ENCODE measurements around the gene AMPH.
"Not testable (repeated sequence)": the region's sequence is repeated elsewhere in the genome, so short reads cannot be mapped to it uniquely, and the experiment has no call there.

The AMPH gene

GRCh38 chr7:38398725-38399321 lies 232.3 kb downstream of the AMPH start:
- peak; percentile 3 to 14 for DNase-seq (ENCODE audit: extremely low read depth in 1 of 2, low read depth in 1 of 2)

- no peak for DNase-seq (ENCODE audit: extremely low read depth in 1 of 2, low read depth in 1 of 2)
Observed at GRCh38 chr7:38396852-38397251, 234.3 kb downstream of the AMPH start.

GRCh38 chr7:38395921-38396552 lies 235.1 kb downstream of the AMPH start:
- not testable (repeated sequence) for DNase-seq (ENCODE audit: extremely low read depth in 1 of 2, low read depth in 1 of 2)

- DNase-seq (ENCODE audit: extremely low read depth in 1 of 2, low read depth in 1 of 2), result no peak
Observed at GRCh38 chr7:38394660-38395059, 236.5 kb downstream of the AMPH start.

GRCh38 chr7:38393874-38394273 lies 237.3 kb downstream of the AMPH start:
- no peak for DNase-seq (ENCODE audit: extremely low read depth in 1 of 2, low read depth in 1 of 2)

- DNase-seq (ENCODE audit: extremely low read depth in 1 of 2, low read depth in 1 of 2), result no peak
Observed at GRCh38 chr7:38391751-38392150, 239.4 kb downstream of the AMPH start.

GRCh38 chr7:38385682-38386081 lies 245.5 kb downstream of the AMPH start:
- no peak for DNase-seq (ENCODE audit: extremely low read depth in 1 of 2, low read depth in 1 of 2)

- DNase-seq (ENCODE audit: extremely low read depth in 1 of 2, low read depth in 1 of 2), result no peak
Observed at GRCh38 chr7:38383281-38383680, 247.9 kb downstream of the AMPH start.

GRCh38 chr7:38382684-38383083 lies 248.5 kb downstream of the AMPH start:
- no peak for DNase-seq (ENCODE audit: extremely low read depth in 1 of 2, low read depth in 1 of 2)

GRCh38 chr7:38375453-38375852 lies 255.7 kb downstream of the AMPH start:
- DNase-seq (ENCODE audit: extremely low read depth in 1 of 2, low read depth in 1 of 2), result no peak

- no peak for DNase-seq (ENCODE audit: extremely low read depth in 1 of 2, low read depth in 1 of 2)
Observed at GRCh38 chr7:38374507-38374906, 256.7 kb downstream of the AMPH start.

- DNase-seq (ENCODE audit: extremely low read depth in 1 of 2, low read depth in 1 of 2), result no peak
Observed at GRCh38 chr7:38373155-38373554, 258.0 kb downstream of the AMPH start.

- no peak for DNase-seq (ENCODE audit: extremely low read depth in 1 of 2, low read depth in 1 of 2)
Observed at GRCh38 chr7:38372290-38372689, 258.9 kb downstream of the AMPH start.

GRCh38 chr7:38369816-38370493 lies 261.2 kb downstream of the AMPH start:
- peak in 1 of 2 donors; percentile 80 for DNase-seq (ENCODE audit: extremely low read depth in 1 of 2, low read depth in 1 of 2)

- peak in 1 of 2 donors; percentile 74 for DNase-seq (ENCODE audit: extremely low read depth in 1 of 2, low read depth in 1 of 2)
Observed at GRCh38 chr7:38368191-38368605, 263.0 kb downstream of the AMPH start.

- DNase-seq (ENCODE audit: extremely low read depth in 1 of 2, low read depth in 1 of 2), result no peak
Observed at GRCh38 chr7:38367301-38367890, 263.8 kb downstream of the AMPH start.

- peak in 1 of 2 donors; percentile 60 for DNase-seq (ENCODE audit: extremely low read depth in 1 of 2, low read depth in 1 of 2)
Observed at GRCh38 chr7:38363379-38363778, 267.8 kb downstream of the AMPH start.

GRCh38 chr7:38362611-38363237 lies 268.4 kb downstream of the AMPH start:
- DNase-seq (ENCODE audit: extremely low read depth in 1 of 2, low read depth in 1 of 2), result peak in 1 of 2 donors; percentile 50

GRCh38 chr7:38360776-38361175 lies 270.4 kb downstream of the AMPH start:
- no peak for DNase-seq (ENCODE audit: extremely low read depth in 1 of 2, low read depth in 1 of 2)

GRCh38 chr7:38359071-38359601 lies 272.0 kb downstream of the AMPH start:
- DNase-seq (ENCODE audit: extremely low read depth in 1 of 2, low read depth in 1 of 2), result peak in 1 of 2 donors; percentile 82

GRCh38 chr7:38358273-38358831 lies 272.8 kb downstream of the AMPH start:
- DNase-seq (ENCODE audit: extremely low read depth in 1 of 2, low read depth in 1 of 2), result not testable (repeated sequence)

All from stimulated activated CD8-positive, alpha-beta memory T cell treated with anti-CD3 and anti-CD28 coated beads, Interleukin-7, amount 100 ng/mL, for 48 hours (primary cell).